ENCODE results near the gene ICE2. TPM values are rescaled to one million over a fixed set of nuclear protein-coding genes. Genes with fewer than 3 reads are reported as not detected.

ICE2 gene
- total and polyA plus RNA-seq, 2 of the 4 experiments (the other 2 are of a cell fraction): 14.7 to 21.1 TPM

DNA sequence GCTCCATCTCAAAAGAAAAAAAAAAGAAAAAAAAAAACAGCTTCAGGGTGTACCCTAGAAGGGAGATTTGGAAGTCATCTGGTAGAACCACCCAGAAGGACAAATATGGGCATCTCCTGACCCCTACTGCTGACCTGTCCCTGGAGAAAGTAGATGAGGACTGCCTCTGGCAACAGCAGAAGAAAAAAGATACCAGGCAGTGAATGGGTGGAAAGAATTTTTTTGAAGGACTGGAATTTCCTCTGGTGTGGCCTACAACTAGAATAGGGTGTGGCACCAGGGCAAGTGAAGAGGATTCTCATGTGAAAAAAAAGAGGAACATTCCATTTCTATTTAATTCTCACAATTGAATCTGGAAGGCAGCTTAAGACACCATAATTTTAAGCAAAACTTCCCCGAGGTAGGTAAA lies 84.2 kb downstream of the ICE2 start:
- BruUV-seq (replicated peaks): no TSS peak

More for the DNA sequence above, 84.2 kb downstream of the ICE2 start:
- Histone ChIP-seq H4K91ac (ENCODE audit: insufficient read depth, low read depth, low read length) (no peak overlapping the region), H3K9ac (ENCODE audit: low read depth, low read length) (peak overlapping the region; percentile 81; the same call in 1 of the 2 replicates), H3K9me3 (ENCODE audit: control insufficient read depth, insufficient read depth, low read length) (no peaks in the 10 kb centered on the region), H3K27ac (ENCODE audit: insufficient read depth, low read length) (peak overlapping the region; percentile 87), H2AFZ (replicated peaks; ENCODE audit: low read length, poor library complexity) (no peak overlapping the region), H3K18ac (ENCODE audit: low read depth, low read length) (peak overlapping the region; percentile 19; the same call in 1 of the 2 replicates), H3K14ac (replicated peaks; ENCODE audit: low read depth, low read length) (peak overlapping the region; percentile 93; the same call in 1 of the 2 replicates), H2AK5ac (ENCODE audit: low read depth, low read length) (peak overlapping the region; percentile 92; the same call in 1 of the 2 replicates), H4K20me1 (ENCODE audit: insufficient read depth, low read length) (peaks cover 76% of the 10 kb centered on the region), H3K4me2 (ENCODE audit: low read depth, low read length) (peak overlapping the region; percentile 57), H3K4me1 (ENCODE audit: control insufficient read depth, insufficient read depth, low read length) (peaks cover 47% of the 10 kb centered on the region), H3K36me3 (ENCODE audit: control insufficient read depth, insufficient read depth, low read length) (peaks cover 32% of the 10 kb centered on the region), H3K27me3 (ENCODE audit: control insufficient read depth, insufficient read depth, low read length) (no peaks in the 10 kb centered on the region), H3K23ac (ENCODE audit: low read depth, low read length) (peak overlapping the region; percentile 61; the same call in 1 of the 2 replicates), H2AK9ac (replicated peaks; ENCODE audit: low read depth, low read length, poor library complexity) (no peak overlapping the region), H2BK15ac (ENCODE audit: low read depth, low read length) (0 out of 3 replicates have a peak overlapping the region, but pooled peaks have one; percentile 9), H2BK20ac (ENCODE audit: low read depth, low read length) (no peak overlapping the region), H2BK5ac (ENCODE audit: low read depth, low read length, poor library complexity, severe bottlenecking) (peak overlapping the region; percentile 86), H3K4ac (ENCODE audit: low read depth, low read length) (peak overlapping the region; percentile 90), H3K4me3 (ENCODE audit: insufficient read depth, low read depth, low read length) (no peak overlapping the region), H4K8ac (ENCODE audit: low read depth in 2 of 2, low read length in 2 of 2) (peak overlapping the region in 1 of 2 experiments; percentile 80; a peak in 3 of 4 replicates), H2BK120ac (ENCODE audit: low read depth, low read length) (peak overlapping the region; percentile 16; the same call in 1 of the 2 replicates), H3K9me1 (ENCODE audit: insufficient read depth, low read length) (peaks cover 13% of the 10 kb centered on the region), H3K56ac (ENCODE audit: extremely low read depth, insufficient read depth, low read length) (peak overlapping the region; percentile 57; the same call in 1 of the 2 replicates), H4K5ac (ENCODE audit: low read depth, low read length) (no peak overlapping the region), H3K79me1 (ENCODE audit: low read depth in 1 of 2, low read length in 2 of 2) (peaks cover 4 to 46% of the 10 kb centered on the region in 2 experiments; a peak in 2 of 4 replicates)
- dilution Hi-C loops (cut with HindIII; ENCODE audit: low sequenced_read_pairs, unreplicated experiment) (no loop called here), in situ Hi-C loops (cut with MboI; ENCODE audit: low sequenced_read_pairs) (no loop called here), intact Hi-C loops (cut with micrococcal nuclease) (no loop called here)
- no CpG with 5 or more reads among the region's 1 CpG for WGBS, 2 experiments (ENCODE audit: extremely low coverage in 2 of 2, insufficient read length in 1 of 2)
- no peak for DNase-seq
- no peak for ATAC-seq (ENCODE audit: low read depth)
- TF ChIP-seq POLR2A (IDR thresholded peaks at IDR 0.05; ENCODE audit: low read depth, low read length): peak; percentile 45
- no peak for TF ChIP-seq NFE2L2 (IDR thresholded peaks at IDR 0.05; ENCODE audit: low read depth, low read length)
- POLR2A ChIA-PET (ENCODE audit: unreplicated experiment): no interaction called here
- CTCF ChIA-PET: no interaction called here

All from IMR-90 (cell line).